Measurements from ENCODE around the gene UMODL1. TPM values are rescaled to one million over a fixed set of nuclear protein-coding genes. Genes with fewer than 3 reads are reported as not detected.

The UMODL1 gene
- total RNA-seq, 1 donor from 2014 or later = 0.19 TPM

GRCh38 chr21:42161401-42161955 lies 90.4 kb downstream of the UMODL1 start:
- Mint-ChIP-seq H3K9me3 (ENCODE audit: low read depth) (no peaks in the 10 kb centered on the region), H3K36me3 (ENCODE audit: insufficient read depth) (no peaks in the 10 kb centered on the region), H3K4me1 (ENCODE audit: low read depth) (peaks cover 10% of the 10 kb centered on the region), H3K27me3 (peaks cover 31% of the 10 kb centered on the region), H3K27ac (no peak overlapping the region), H3K4me3 (ENCODE audit: low read depth) (no peak overlapping the region)
- DNase-seq (ENCODE audit: low spot score, unreplicated experiment) = no peak
- TF ChIP-seq, protein P1, sequence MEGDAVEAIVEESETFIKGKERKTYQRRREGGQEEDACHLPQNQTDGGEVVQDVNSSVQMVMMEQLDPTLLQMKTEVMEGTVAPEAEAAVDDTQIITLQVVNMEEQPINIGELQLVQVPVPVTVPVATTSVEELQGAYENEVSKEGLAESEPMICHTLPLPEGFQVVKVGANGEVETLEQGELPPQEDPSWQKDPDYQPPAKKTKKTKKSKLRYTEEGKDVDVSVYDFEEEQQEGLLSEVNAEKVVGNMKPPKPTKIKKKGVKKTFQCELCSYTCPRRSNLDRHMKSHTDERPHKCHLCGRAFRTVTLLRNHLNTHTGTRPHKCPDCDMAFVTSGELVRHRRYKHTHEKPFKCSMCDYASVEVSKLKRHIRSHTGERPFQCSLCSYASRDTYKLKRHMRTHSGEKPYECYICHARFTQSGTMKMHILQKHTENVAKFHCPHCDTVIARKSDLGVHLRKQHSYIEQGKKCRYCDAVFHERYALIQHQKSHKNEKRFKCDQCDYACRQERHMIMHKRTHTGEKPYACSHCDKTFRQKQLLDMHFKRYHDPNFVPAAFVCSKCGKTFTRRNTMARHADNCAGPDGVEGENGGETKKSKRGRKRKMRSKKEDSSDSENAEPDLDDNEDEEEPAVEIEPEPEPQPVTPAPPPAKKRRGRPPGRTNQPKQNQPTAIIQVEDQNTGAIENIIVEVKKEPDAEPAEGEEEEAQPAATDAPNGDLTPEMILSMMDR (IDR thresholded peaks at IDR 0.05; ENCODE audit: unreplicated experiment) = no peak

GRCh38 chr21:42161956-42162681 lies 91.0 kb downstream of the UMODL1 start:
- H3K36me3 Mint-ChIP-seq (ENCODE audit: insufficient read depth) = no peaks in the 10 kb centered on the region
- peaks cover 32% of the 10 kb centered on the region for H3K27me3 Mint-ChIP-seq
- DNase-seq (ENCODE audit: low spot score, unreplicated experiment) = no peak
- no peaks in the 10 kb centered on the region for H3K9me3 Mint-ChIP-seq (ENCODE audit: low read depth)
- TF ChIP-seq, protein P1 (IDR thresholded peaks at IDR 0.05; ENCODE audit: unreplicated experiment) = no peak
- no peak overlapping the region for H3K4me3 Mint-ChIP-seq (ENCODE audit: low read depth)
- no peak overlapping the region for H3K27ac Mint-ChIP-seq
- peaks cover 10% of the 10 kb centered on the region for H3K4me1 Mint-ChIP-seq (ENCODE audit: low read depth)

DNA sequence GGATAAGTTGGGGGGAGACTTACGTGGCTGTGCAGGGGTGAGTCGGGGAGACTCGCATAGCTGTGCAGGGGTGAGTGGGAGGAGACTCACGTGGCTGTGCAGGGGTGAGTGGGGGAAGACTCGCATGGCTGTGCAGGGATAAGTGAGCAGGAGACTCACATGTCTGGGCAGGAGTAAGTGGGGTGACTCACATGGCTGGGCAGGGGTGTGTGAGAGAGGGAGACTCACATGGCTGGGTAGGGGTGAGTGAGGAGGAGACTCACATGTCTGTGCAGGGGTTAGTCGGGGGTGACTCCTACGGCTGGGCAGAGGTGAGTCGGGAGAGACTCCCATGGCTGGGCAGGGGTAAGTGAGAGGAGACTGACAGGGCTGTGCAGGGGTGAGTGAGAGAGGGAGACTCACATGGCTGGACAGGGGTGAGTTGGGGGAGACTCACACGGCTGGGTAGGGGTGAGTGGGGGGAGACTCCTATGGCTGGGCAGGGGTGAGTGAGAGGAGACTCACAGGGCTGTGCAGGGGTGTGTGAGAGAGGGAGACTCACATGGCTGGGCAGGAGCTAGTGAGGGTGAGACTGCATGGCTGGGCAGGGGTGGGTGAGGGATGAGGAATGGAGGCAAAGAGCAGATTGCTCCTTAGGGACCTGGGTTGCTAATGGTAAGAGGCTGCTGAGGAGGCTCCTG lies 91.9 kb downstream of the UMODL1 start:
- Mint-ChIP-seq H3K36me3 (ENCODE audit: insufficient read depth) (no peaks in the 10 kb centered on the region), H3K4me1 (ENCODE audit: low read depth) (peaks cover 10% of the 10 kb centered on the region), H3K27me3 (peaks cover 34% of the 10 kb centered on the region), H3K4me3 (ENCODE audit: low read depth) (no peak overlapping the region), H3K27ac (peak overlapping the region; percentile 71), H3K9me3 (ENCODE audit: low read depth) (no peaks in the 10 kb centered on the region)
- no peak for DNase-seq (ENCODE audit: low spot score, unreplicated experiment)
- TF ChIP-seq, protein P1 (IDR thresholded peaks at IDR 0.05; ENCODE audit: unreplicated experiment) = no peak

- TF ChIP-seq, protein P1 (IDR thresholded peaks at IDR 0.05; ENCODE audit: unreplicated experiment) = no peak
- Mint-ChIP-seq H3K27me3 (peaks cover 34% of the 10 kb centered on the region), H3K36me3 (ENCODE audit: insufficient read depth) (no peaks in the 10 kb centered on the region), H3K9me3 (ENCODE audit: low read depth) (no peaks in the 10 kb centered on the region), H3K4me1 (ENCODE audit: low read depth) (peaks cover 10% of the 10 kb centered on the region), H3K4me3 (ENCODE audit: low read depth) (no peak overlapping the region), H3K27ac (no peak overlapping the region)
- DNase-seq (ENCODE audit: low spot score, unreplicated experiment) = no peak
These were observed 92.4 kb downstream of the UMODL1 start for GRCh38 chr21:42163511-42163863.

- no peak overlapping the region for H3K27ac Mint-ChIP-seq
- no peaks in the 10 kb centered on the region for H3K9me3 Mint-ChIP-seq (ENCODE audit: low read depth)
- no peak for DNase-seq (ENCODE audit: low spot score, unreplicated experiment)
- H3K4me3 Mint-ChIP-seq (ENCODE audit: low read depth) = no peak overlapping the region
- H3K36me3 Mint-ChIP-seq (ENCODE audit: insufficient read depth) = no peaks in the 10 kb centered on the region
- TF ChIP-seq, protein P1 (IDR thresholded peaks at IDR 0.05; ENCODE audit: unreplicated experiment) = peak; percentile 42
- peaks cover 10% of the 10 kb centered on the region for H3K4me1 Mint-ChIP-seq (ENCODE audit: low read depth)
- H3K27me3 Mint-ChIP-seq = peaks cover 31% of the 10 kb centered on the region
These were observed 93.1 kb downstream of the UMODL1 start for GRCh38 chr21:42164064-42164789.
